ENCODE data around the gene GAK. TPM values are rescaled to one million over a fixed set of nuclear protein-coding genes. Genes with fewer than 3 reads are reported as not detected.

Gene GAK
- total RNA-seq, 1 donor from 2014 or later = 146 TPM

GRCh38 chr4:835148-836002 lies 96.7 kb downstream of the GAK start:
- Mint-ChIP-seq H3K9me3 (peaks cover 28% of the 10 kb centered on the region), H3K27me3 (ENCODE audit: insufficient read depth) (peaks cover 2% of the 10 kb centered on the region), H3K4me3 (no peak overlapping the region)

DNA sequence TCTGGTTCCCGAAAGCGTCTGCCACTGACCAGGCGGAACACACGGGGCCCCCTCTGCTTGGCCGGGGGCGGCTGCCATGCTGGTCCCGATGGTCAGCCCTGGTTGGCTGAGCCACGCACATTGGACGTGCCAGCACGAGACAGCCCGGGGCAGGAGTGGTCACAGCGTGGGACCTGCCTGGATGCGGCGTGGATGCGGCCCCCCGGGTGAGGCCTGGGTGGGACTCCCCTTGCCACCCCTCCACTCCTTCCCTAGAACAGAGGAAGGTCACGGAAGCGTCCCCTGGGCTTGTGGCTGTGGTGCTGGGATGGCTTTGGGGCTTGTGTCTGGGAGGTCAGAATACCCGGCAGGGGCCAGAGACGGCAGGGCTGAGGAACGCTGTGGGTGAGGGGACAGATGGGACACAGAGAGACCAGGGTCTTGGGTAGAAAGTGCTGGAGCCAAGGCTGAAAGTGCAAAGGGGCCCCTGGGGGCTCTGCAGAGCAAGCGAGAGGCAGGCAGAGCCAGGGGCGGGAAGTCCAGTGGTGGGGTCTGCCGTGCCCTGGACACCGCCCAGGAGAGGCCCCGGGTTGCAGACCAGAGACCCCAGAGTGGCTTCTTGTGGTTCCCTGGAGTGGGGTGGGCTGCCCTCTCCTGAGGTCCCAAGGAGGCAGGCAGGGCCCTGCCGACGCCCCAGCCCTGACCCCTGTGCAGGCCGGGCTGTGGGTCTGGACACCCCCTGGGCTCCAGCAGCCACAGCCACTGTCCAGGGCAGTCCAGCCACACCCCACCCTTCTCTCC lies 97.6 kb downstream of the GAK start:
- intact Hi-C loops (cut with micrococcal nuclease) = no loop called here
- no peaks in the 10 kb centered on the region for H3K4me1 Mint-ChIP-seq (ENCODE audit: low read depth)
- H3K4me3 Mint-ChIP-seq = no peak overlapping the region
- no peak overlapping the region for H3K27ac Mint-ChIP-seq
- H3K9me3 Mint-ChIP-seq = peaks cover 20% of the 10 kb centered on the region
- DNase-seq (ENCODE audit: low spot score) = no peak
- H3K27me3 Mint-ChIP-seq (ENCODE audit: insufficient read depth) = peaks cover 2% of the 10 kb centered on the region
- H3K36me3 Mint-ChIP-seq (ENCODE audit: low read depth) = peaks cover 4% of the 10 kb centered on the region

More at GRCh38 chr4:835148-836002, 96.7 kb downstream of the GAK start:
- peaks cover 6% of the 10 kb centered on the region for H3K4me1 Mint-ChIP-seq (ENCODE audit: low read depth)
- no peak overlapping the region for H3K27ac Mint-ChIP-seq
- intact Hi-C loops (cut with micrococcal nuclease) = no loop called here
- peaks cover 9% of the 10 kb centered on the region for H3K36me3 Mint-ChIP-seq (ENCODE audit: low read depth)
- DNase-seq (ENCODE audit: low spot score) = no peak

DNA sequence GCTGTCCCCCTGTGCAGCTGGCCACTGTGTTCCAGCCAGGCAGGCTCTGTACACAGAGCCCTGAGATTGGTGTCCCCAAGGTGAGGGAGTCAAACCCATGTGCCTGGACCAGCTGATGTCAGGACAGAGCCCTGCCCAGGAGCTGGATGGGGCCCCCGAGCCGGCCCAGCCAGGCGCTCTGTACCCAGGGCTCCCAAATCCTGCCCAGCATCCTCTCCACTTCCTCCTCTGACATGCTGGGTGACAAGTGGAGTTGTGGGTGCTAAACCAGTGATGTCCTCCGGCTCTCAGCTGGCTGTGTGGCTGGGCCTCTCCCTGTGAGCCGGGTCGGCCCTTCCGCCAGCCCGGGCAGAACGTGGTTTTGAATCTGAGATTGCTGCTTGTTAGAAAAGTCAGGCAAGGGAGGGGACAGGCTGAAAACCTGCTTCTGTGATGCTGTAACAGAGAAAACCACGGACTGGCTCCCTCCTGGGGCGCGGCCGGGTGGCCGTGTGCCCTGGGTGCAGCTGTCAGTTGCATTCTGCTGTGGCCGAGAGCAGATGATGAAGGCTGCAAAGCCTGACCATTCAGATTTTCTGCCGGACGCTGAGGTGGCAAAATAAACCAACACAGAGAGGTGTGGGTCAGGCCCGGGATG lies 98.3 kb downstream of the GAK start:
- H3K36me3 Mint-ChIP-seq (ENCODE audit: low read depth) = peaks cover 4% of the 10 kb centered on the region
- intact Hi-C loops (cut with micrococcal nuclease) = no loop called here
- DNase-seq (ENCODE audit: low spot score) = no peak
- H3K9me3 Mint-ChIP-seq = peaks cover 16% of the 10 kb centered on the region
- peaks cover 2% of the 10 kb centered on the region for H3K27me3 Mint-ChIP-seq (ENCODE audit: insufficient read depth)
- no peak overlapping the region for H3K27ac Mint-ChIP-seq
- no peaks in the 10 kb centered on the region for H3K4me1 Mint-ChIP-seq (ENCODE audit: low read depth)
- no peak overlapping the region for H3K4me3 Mint-ChIP-seq

DNA sequence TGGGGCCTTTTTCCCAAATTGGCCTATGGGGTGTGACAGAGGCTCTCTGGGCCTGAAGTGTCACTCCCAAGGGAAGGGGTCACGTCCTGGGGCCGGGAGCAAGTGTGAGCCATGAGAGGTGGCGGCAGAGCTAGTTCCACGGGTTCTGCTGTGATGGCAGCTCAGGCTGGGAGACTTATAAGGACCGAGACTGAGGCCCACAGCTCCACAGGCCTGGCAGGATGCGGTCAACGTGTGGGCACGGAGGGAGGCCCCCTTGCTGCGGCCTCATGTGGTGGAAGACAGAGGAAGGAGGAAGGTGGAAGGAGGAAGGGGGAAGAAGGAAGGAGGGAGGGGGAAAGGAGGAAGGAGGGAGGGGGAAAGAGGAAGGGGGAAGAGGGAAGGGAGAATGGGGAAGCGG lies 99.0 kb downstream of the GAK start:
- intact Hi-C loops (cut with micrococcal nuclease) = no loop called here
- H3K36me3 Mint-ChIP-seq (ENCODE audit: low read depth) = peaks cover 4% of the 10 kb centered on the region
- H3K27me3 Mint-ChIP-seq (ENCODE audit: insufficient read depth) = peaks cover 5% of the 10 kb centered on the region
- DNase-seq (ENCODE audit: low spot score) = no peak
- H3K4me3 Mint-ChIP-seq = no peak overlapping the region
- peaks cover 12% of the 10 kb centered on the region for H3K9me3 Mint-ChIP-seq
- peak overlapping the region; percentile 34 for H3K27ac Mint-ChIP-seq
- no peaks in the 10 kb centered on the region for H3K4me1 Mint-ChIP-seq (ENCODE audit: low read depth)

DNA sequence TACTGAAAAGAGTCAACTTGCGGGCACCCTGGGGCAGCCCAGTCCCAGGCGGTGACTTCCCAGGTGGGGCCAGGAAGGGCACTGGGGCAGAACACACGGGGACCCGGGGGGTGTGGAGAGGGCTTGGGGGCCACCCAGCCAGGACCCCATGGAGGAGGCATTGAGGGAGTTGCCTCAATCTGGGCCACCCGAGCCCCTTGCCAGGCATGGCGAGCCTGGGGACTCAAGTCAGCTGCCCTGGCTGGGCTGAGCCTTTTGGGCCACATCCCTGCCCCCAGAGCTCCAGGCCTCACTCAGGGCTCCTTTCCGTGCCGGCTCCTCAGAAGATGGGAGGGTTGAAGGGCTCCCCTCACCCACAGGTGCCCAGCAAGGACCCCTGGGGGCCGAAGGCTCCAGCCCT lies 99.6 kb downstream of the GAK start:
- no peaks in the 10 kb centered on the region for H3K36me3 Mint-ChIP-seq (ENCODE audit: low read depth)
- no peaks in the 10 kb centered on the region for H3K4me1 Mint-ChIP-seq (ENCODE audit: low read depth)
- H3K4me3 Mint-ChIP-seq = no peak overlapping the region
- DNase-seq (ENCODE audit: low spot score) = no peak
- peaks cover 6% of the 10 kb centered on the region for H3K9me3 Mint-ChIP-seq
- H3K27me3 Mint-ChIP-seq (ENCODE audit: insufficient read depth) = peaks cover 11% of the 10 kb centered on the region
- intact Hi-C loops (cut with micrococcal nuclease) = no loop called here
- no peak overlapping the region for H3K27ac Mint-ChIP-seq

- Mint-ChIP-seq H3K4me3 (no peak overlapping the region), H3K27ac (no peak overlapping the region), H3K4me1 (ENCODE audit: low read depth) (no peaks in the 10 kb centered on the region), H3K36me3 (ENCODE audit: low read depth) (no peaks in the 10 kb centered on the region), H3K27me3 (ENCODE audit: insufficient read depth) (peaks cover 13% of the 10 kb centered on the region), H3K9me3 (peaks cover 2% of the 10 kb centered on the region)
- intact Hi-C loops (cut with micrococcal nuclease) = no loop called here
- no peak for DNase-seq (ENCODE audit: low spot score)
Measured at GRCh38 chr4:832108-832507, 100.0 kb downstream of the GAK start.

DNA sequence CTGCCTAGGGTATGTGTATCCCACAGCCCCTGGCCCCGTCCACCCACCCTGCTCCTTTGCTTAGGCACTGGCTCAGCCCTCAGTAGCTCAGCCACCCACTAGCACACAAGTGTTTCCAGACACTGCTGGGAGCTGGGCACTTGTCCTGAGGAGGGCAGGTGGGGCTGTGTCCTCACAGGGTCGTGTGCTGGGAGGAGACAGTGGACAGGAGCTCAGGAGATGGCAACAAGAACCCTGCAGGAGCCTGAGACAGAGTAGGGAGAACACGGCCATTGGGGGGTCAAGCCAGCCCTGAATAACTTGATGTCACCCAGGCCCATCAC lies 100.7 kb downstream of the GAK start:
- peaks cover 13% of the 10 kb centered on the region for H3K27me3 Mint-ChIP-seq (ENCODE audit: insufficient read depth)
- intact Hi-C loops (cut with micrococcal nuclease) = no loop called here
- no peak for DNase-seq (ENCODE audit: low spot score)
- no peak overlapping the region for H3K27ac Mint-ChIP-seq
- H3K9me3 Mint-ChIP-seq = no peaks in the 10 kb centered on the region
- H3K4me3 Mint-ChIP-seq = no peak overlapping the region
- H3K36me3 Mint-ChIP-seq (ENCODE audit: low read depth) = no peaks in the 10 kb centered on the region
- H3K4me1 Mint-ChIP-seq (ENCODE audit: low read depth) = no peaks in the 10 kb centered on the region

DNA sequence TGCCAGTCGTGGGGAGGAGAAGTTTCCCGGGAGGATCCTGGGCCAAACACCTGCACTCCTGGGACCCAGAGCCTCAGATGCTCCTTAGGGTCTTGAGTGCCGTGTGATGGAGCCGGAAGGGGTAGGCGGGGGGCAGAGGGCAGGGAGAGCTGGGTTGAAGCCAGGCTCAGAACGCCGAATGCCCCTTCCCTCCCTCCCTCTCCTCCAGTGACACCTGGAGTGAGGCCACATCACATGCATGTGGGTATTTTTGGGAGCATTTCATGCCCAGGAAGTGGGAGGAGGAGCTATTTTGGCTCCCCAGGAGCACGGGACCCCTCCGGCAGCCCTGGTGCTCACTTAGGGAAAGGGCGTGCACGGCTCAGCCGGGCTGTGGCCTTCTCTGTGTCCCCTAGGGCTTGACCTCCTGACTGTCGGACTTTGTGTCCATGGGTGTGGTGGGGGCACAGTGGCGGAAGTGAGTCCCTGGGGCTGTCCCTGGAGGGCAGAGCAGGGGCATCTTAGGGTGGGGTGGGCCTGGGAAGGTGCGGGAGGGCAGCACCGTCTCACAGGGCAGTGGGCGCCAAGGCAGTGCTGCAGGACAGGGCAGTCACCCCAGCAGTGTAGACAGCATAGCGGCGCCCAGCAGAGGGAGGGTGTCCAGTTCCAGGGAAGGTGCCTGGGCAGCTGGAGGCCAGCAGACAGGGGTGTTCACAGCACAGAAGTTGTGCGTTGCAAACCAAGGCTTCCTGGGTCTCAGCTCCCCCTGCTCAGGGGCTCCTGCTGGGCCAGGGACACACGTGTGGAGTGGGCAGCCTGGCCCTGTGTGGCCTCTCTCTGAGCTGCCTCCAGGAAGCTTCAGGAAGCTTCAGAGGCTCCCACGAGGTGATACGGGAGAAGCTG lies 101.3 kb downstream of the GAK start:
- H3K4me1 Mint-ChIP-seq (ENCODE audit: low read depth) = no peaks in the 10 kb centered on the region
- no peaks in the 10 kb centered on the region for H3K9me3 Mint-ChIP-seq
- H3K4me3 Mint-ChIP-seq = no peak overlapping the region
- no peak overlapping the region for H3K27ac Mint-ChIP-seq
- H3K36me3 Mint-ChIP-seq (ENCODE audit: low read depth) = no peaks in the 10 kb centered on the region
- H3K27me3 Mint-ChIP-seq (ENCODE audit: insufficient read depth) = peaks cover 13% of the 10 kb centered on the region
- no peak for DNase-seq (ENCODE audit: low spot score)
- intact Hi-C loops (cut with micrococcal nuclease) = no loop called here

GRCh38 chr4:829761-830600 lies 102.1 kb downstream of the GAK start:
- H3K4me1 Mint-ChIP-seq (ENCODE audit: low read depth) = no peaks in the 10 kb centered on the region
- H3K4me3 Mint-ChIP-seq = no peak overlapping the region
- H3K27me3 Mint-ChIP-seq (ENCODE audit: insufficient read depth) = peaks cover 16% of the 10 kb centered on the region
- intact Hi-C loops (cut with micrococcal nuclease) = loop anchor here (5.0 kb wide), 2 partner anchors 47 to 48 kb away; no protein-coding TSS in a partner anchor
- DNase-seq (ENCODE audit: low spot score) = no peak
- no peaks in the 10 kb centered on the region for H3K9me3 Mint-ChIP-seq
- no peaks in the 10 kb centered on the region for H3K36me3 Mint-ChIP-seq (ENCODE audit: low read depth)
- no peak overlapping the region for H3K27ac Mint-ChIP-seq

DNA sequence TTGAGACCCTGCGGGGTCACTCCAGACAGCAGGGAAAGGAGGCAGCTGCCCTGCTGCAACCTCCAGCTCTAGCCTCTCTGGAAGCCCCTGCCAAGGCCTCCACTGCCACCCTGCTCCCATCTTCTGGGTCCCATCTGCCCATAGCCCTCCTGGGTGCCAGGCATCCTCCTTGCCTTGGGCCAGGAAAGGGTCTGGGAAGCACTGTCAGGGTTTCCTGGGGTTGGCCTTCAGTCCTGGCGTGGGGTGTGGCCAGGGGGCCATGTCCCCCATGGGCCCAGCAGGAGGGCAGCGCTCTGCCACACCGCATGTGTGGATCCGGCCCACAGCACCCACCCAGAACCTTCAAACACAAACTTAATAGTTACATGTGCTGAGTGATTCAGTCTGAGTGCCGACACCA lies 102.8 kb downstream of the GAK start:
- Mint-ChIP-seq H3K27me3 (ENCODE audit: insufficient read depth) (peaks cover 21% of the 10 kb centered on the region), H3K4me1 (ENCODE audit: low read depth) (no peaks in the 10 kb centered on the region), H3K36me3 (ENCODE audit: low read depth) (no peaks in the 10 kb centered on the region), H3K9me3 (no peaks in the 10 kb centered on the region), H3K4me3 (no peak overlapping the region), H3K27ac (no peak overlapping the region)
- intact Hi-C loops (cut with micrococcal nuclease) = loop anchor here (5.0 kb wide), 2 partner anchors 47 to 48 kb away; no protein-coding TSS in a partner anchor
- no peak for DNase-seq (ENCODE audit: low spot score)

DNA sequence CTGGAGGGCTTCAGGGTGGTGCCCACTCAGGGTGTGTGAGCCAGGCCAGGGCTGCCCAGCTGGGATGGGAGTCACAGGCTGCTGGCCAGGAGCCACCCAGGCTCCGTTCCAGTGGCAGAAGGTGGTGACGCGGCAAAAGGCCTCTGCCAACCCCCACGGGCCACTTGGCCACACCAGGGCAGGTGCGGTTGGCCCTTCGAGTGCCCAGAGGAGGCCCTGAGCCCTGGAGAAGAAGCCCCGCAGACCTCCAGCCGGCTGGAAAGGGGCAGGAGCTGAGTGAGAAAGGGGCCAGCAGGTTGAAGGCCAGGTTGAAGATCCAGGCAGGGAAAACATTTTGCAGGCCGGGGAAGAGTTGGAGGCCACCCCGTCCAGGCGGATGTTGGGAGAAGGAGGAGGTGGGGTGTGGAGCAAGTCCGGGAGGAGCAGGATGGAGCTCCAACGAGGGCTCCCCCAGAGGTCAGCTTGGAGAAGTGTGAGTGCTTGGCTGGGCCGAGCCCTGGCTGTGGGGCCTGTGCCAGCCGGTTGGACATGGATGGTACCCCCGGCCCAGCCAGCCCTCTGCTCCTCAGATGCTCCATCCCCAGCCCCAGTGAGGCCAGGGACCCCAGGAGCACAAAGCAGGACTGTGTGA lies 103.4 kb downstream of the GAK start:
- Mint-ChIP-seq H3K36me3 (ENCODE audit: low read depth) (no peaks in the 10 kb centered on the region), H3K4me1 (ENCODE audit: low read depth) (no peaks in the 10 kb centered on the region), H3K4me3 (no peak overlapping the region), H3K27ac (no peak overlapping the region), H3K9me3 (no peaks in the 10 kb centered on the region), H3K27me3 (ENCODE audit: insufficient read depth) (peaks cover 22% of the 10 kb centered on the region)
- no peak for DNase-seq (ENCODE audit: low spot score)
- intact Hi-C loops (cut with micrococcal nuclease) = loop anchor here (5.0 kb wide), 2 partner anchors 46 to 49 kb away; no protein-coding TSS in a partner anchor
